ENCODE data around the gene C17orf67.

The C17orf67 gene

DNA sequence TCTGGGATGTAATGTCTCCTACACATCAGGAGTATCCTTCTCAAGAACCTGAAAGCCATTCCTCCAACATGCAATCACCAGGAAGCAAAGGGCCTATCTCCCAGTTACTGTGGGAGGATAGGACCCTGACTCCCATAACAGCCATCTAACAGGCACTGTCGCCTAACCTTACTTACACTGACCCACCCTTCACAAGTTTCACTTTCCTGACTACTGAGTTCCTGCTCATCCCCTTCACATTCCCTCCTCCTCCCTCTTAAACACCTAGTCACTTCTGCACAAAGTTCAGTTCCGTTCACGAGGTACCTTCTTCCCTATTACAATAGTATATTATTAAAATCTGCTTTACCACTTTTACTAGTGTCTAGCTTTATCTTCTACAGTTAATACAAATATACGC is 1.3 kb downstream of the C17orf67 start:
- DNase-seq: no peak

DNA sequence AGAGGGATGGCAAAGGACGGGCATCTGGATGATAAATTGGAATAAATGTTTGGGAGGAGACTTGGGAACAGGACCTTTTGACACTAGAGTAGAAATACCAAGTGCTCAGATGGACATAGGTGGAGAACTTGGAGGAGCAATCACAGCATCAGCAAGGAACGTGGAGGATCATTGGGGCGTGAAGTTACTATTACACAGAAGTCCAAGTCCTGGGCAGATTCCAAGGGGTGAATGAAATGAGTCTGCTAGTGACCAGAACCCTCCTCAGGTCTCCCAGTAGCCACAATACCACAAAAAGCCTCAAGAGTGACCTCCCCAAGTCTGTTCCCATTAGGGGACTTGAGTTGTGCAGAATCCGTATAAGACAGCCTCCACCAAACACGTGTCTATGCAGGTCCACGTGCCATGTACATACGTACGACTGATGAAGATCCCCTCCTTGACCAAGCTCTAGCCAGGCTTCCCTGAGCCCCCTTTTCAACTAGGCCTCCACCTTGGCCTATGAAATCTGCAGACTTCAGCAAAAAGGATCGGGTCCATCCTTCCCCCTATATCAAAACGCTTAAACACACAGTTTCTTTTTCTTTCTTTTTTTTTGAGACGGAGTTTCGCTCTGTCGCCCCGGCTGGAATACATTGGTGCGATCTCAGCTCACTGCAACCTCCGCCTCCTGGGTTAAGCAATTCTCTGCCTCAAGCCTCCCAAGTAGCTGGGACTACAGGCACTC is 2.2 kb downstream of the C17orf67 start:
- DNase-seq: no peak

DNA sequence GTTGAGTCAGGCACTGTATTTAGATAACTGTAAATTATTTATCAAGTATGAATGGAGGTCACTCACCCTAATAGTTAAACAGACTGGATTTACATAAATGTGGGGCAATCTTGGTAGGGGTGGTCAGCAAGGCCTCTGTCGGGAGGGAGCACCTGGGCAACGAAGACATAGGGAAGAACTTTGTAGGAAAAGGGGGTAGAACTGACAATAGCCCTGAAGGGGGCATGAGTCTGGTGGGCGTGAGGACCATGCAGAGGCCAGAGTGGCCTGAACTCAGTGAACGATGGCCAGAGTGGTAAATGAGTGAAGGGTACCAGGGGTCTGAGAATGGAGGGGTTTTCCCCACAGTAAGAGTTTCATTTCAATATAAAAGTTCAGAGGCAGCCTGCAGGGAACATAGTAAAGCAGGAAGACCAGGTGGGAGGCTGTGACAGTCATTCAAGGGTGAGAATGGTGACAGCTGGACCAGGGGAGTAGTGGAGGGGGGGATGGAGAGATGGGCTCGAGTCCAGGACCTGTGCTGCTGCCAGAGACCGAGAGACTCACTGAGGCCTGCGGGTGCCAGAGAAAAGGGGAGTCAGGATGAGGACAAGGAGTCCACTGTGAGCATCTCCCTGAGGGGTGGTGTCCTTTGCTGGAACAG is 2.9 kb downstream of the C17orf67 start:
- DNase-seq: no peak

GRCh38 chr17:56826611-56827414 is 6.9 kb downstream of the C17orf67 start:
- no peak for DNase-seq

DNA sequence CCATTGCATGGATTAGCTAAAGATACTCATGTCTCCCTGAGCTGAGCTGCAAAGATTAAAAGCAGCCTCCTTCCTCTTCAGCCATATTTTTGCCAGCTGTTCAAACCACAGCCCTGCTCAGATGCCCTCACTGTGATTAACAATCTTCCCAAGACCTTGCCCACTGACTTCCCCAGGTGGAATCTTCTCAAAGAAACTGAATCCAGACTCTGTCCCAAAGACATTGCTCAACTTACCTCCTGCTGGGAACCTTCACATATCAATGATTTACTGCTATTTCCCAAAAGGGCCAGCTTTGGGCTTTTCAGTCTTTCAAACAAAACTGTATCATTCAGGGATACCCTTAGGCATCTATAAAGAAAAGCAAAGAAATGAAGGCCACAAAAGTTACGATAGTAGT is 9.2 kb downstream of the C17orf67 start:
- DNase-seq: no peak

- no peak for DNase-seq
Measured at GRCh38 chr17:56823848-56824247, 9.9 kb downstream of the C17orf67 start.

DNA sequence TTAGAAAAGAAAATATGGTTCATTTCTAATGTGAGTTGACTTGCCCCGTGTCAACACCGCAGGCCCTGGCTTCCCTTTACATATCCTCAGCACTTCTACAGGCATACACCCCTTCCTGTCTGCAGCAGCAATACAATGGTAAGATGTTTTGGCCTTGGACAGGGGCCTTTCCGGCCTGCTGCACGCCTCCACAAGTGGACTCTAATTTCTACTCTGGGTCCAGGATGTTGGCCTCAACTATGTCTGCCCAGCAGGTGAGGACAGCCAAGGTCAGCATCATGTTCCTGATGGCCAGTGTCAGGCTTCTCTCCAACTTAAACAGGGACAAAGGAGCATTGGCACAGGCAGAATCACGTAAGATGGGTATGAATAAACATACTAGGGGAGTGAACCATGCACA is 11.0 kb downstream of the C17orf67 start:
- DNase-seq: no peak

DNA sequence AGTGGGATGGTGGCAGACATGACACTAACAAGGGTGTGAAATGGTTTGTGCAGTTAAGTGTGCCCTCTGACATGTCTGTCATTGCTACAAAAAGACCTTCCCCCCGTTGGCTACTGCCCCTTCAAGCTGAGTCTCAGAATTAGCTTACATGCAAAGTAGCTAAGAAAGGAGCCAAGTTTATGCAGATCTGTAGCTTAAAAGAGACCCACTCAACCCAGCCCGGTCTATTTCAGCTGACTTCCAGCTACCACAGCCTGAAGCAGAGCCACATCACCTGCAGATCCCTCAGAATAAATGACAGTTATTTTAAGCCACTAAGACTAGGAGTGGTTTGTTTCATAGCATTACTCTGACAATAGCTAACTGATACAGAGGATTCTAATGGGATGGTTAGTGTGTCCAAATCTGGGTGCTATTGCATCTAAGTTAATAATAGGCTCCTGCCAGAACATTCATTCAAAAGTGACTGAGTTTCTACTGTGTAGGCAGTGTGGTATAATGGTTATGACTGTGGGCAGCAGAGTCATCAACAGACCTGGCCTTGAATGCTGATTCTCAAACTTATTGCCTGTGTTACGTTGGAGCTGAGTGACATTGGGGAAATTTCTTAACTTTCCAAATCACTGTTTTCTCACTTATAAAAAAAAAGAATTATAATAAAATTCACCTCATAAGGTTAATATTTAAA is 11.7 kb downstream of the C17orf67 start:
- DNase-seq: no peak

DNA sequence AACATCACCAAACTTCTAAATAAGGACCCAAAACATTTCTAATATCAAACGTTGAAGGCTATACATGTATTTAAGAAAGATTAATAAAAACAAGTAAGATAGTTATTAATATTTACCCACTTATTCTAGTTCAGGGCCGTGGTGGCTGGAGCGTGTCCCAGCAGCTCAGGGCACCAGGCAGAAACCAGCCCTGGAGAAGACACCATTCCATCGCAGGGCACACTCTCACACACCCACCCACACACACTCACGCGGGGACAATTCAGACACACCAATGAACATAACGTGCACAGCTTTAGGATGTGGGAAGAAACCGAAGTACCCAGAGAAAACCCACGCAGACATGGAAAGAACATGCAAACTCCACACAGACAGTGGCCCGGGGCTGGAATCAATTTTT is 13.5 kb downstream of the C17orf67 start:
- DNase-seq: no peak

- DNase-seq: peak; percentile 63
Measured at GRCh38 chr17:56819431-56820145, 14.1 kb downstream of the C17orf67 start.

GRCh38 chr17:56819030-56819429 is 14.7 kb downstream of the C17orf67 start:
- no peak for DNase-seq

DNA sequence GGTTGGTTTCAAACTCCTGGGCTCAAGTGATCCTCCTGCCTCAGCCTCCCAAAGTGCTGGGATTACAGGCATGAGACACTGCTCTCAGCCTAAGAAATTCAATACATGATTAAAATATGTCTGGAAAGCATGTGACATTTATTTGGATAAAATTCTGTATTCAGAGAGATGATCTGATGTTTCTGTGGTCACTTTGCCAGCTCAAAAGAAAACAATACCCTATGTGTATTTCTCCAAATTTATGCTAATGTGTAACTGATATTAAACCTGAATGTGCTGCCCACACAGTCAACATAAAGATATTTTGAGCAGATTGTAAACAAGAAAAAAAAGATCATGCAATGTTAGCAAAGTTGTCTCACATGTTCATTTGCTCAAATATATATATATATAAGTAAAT is 16.7 kb downstream of the C17orf67 start:
- no peak for DNase-seq

DNA sequence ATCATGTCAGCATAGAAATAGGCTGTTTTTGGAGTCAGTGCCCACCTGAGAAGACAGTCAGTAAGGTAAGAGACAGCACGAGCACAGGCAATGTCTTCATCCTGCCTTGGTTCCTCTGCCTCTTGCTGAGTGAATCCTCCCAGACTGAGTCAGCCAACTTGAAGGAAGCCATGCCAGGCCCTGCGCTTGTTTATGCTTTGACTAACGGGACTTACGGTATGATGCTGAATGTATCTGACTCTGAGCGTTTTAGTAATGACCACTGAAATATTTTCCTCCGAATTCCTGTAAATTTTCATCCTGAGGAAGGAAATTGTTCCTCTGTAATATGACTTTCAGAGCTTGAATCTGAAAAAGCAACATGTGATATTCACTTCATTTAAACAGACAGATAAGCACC is 18.0 kb downstream of the C17orf67 start:
- DNase-seq: no peak

- no peak for DNase-seq
Measured at GRCh38 chr17:56812901-56813388, 20.8 kb downstream of the C17orf67 start.

GRCh38 chr17:56810891-56811775 is 22.6 kb downstream of the C17orf67 start:
- no peak for DNase-seq

DNA sequence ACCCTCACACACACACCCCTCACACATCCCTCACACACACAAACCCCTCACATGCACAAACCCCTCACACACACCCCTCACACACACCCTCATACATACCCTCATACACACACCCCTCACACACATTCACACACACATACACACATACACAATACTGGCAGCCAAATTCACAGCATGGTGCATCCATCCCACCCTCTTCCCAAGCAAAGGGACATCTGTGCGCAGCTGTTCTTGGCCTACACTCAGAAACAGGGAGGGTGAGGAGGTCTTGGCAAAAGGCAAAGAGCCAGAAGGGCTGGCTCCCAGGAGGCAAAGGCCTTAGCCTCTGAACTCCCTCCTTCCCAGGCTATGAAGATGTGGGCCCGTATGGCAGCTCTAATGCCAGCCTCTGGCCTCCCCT is 23.4 kb downstream of the C17orf67 start:
- no peak for DNase-seq

GRCh38 chr17:56809820-56810179 is 23.9 kb downstream of the C17orf67 start:
- no peak for DNase-seq

- DNase-seq: no peak
Measured at GRCh38 chr17:56809106-56809819, 24.5 kb downstream of the C17orf67 start.

DNA sequence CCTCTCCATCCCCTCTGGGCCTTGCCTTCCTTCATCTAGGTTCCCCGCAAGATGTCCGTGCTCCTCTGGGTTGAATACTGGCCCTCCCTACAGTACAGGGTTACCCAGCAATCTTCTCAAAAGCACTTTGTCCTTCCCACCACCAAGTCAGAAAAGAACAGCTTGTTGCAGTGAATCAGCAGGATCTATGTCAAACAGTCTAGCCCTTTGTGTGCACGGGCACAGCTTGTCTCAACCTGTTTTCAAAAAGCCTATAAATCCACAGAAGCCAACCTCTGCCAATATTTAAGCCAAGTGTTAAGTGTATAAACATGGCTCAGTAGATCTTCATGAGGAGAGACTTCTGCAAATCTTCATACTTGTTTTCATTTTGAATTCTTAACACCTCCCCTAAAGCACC is 25.2 kb downstream of the C17orf67 start:
- no peak for DNase-seq

DNA sequence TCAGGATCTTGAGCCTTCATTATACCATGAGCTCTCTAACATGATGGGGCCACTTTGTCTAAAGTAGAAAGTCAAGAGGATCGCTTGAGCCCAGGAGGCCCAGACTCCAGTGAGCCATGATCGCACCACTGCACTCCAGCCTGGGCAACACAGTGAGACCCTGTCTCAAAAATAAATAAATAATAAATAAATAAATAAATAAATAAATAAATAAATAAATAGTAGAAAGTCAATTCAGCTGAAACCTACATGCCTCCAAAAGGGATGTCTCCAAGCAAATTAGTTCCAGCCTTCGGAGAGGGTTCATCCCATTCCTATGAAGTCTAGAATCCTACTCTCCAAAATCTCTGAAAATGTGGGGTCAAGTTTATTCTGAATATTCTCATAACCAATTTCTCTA is 26.0 kb downstream of the C17orf67 start:
- no peak for DNase-seq

DNA sequence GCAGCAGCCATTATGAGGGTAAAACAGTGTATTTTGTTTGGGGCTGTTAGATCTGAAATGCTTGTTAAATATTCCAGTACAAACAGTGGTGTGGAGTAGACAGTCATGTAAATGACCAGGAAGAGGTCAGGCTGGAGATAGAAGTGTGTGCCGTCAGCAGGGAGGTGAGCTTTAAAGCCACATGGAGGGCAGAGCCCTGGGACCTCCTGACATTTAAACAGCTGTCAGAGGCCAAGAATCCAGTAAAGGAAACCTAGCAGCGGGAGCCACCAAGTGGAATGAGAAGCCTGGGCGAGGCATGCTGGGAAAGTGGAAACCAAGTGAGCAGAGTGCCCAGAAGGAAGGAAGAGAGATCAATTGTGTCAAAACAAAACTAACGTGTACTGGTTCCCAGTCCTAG is 26.8 kb downstream of the C17orf67 start:
- no peak for DNase-seq
